A673 (cell line): ENCODE data around the gene SUPT3H.

Experiments used
- CTCF ChIP-seq: fragments of 300-800, 200-600 bp; sonication (generic); conservative IDR thresholded peaks from 2 replicates; pipeline ENCODE4 v1.5.1; 2017; ENCODE audit warnings: low read depth, mild to moderate bottlenecking, antibody characterized with exemption, low read length, moderate library complexity, mixed read lengths
- EZH2 ChIP-seq: fragments of 200-600 bp; sonication (generic); IDR thresholded peaks from 2 replicates; pipeline ENCODE4 v1.6.1; 2017; ENCODE audit warnings: borderline replicate concordance, low read depth, mild to moderate bottlenecking, mixed read lengths, antibody characterized with exemption, low read length; ENCODE audit not compliant: poor library complexity, severe bottlenecking

GRCh38 chr6:45084257-45084656 lies 293.5 kb downstream of the SUPT3H start:
- no peak for TF ChIP-seq CTCF
- TF ChIP-seq EZH2, result no peak
